Activated T-helper 1 cell treated with anti-CD3 and anti-CD28 coated beads, Interleukin-12 subunit alpha, Interleukin-12 subunit beta, Interleukin-2, Interleukin-4 antibody, amounts not matched to agents 30 ng/mL and 10 ng/mL and 1 ng/mL, durations not matched to agents 14 hours and 24 hours and 36 hours (primary cell): ENCODE data around the gene STAT1. TPM values are rescaled to one million over a fixed set of nuclear protein-coding genes. Genes with fewer than 3 reads are reported as not detected.

Source experiments
- DNase-seq: peaks from one replicate; pipeline ENCODE4 v3.0.0; 2021; ENCODE audit warnings: low spot score
- H3K27ac Mint-ChIP-seq: one replicate; pipeline ENCODE4 v1.8.0; 2021; ENCODE audit warnings: mild to moderate bottlenecking, mixed read lengths
- H3K27me3 Mint-ChIP-seq: one replicate; pipeline ENCODE4 v1.8.0; 2022; ENCODE audit warnings: mild to moderate bottlenecking, moderate library complexity, mixed read lengths; ENCODE audit not compliant: insufficient read depth
- H3K36me3 Mint-ChIP-seq: one replicate; pipeline ENCODE4 v1.8.0; 2021; ENCODE audit warnings: low read depth, mixed read lengths
- H3K4me1 Mint-ChIP-seq: one replicate; pipeline ENCODE4 v1.8.0; 2021; ENCODE audit warnings: low read depth, mixed read lengths
- H3K4me3 Mint-ChIP-seq: one replicate; pipeline ENCODE4 v1.8.0; 2021; ENCODE audit warnings: mild to moderate bottlenecking, moderate library complexity, mixed read lengths
- H3K9me3 Mint-ChIP-seq: one replicate; pipeline ENCODE4 v1.8.0; 2021; ENCODE audit warnings: mixed read lengths
- intact Hi-C: fragments of 100-400 bp; cut with micrococcal nuclease; formaldehyde crosslinking; loops from one replicate; pipeline ENCODE4 v1.15.1; 2024
- total RNA-seq: library from RNA; stranded (reverse); gene quantifications from 2 replicates; pipeline ENCODE4 v1.2.3, GENCODE V29; 2022

The STAT1 gene
- total RNA-seq, 1 donor from 2014 or later, result 129 TPM

GRCh38 chr2:190932514-190932913, 81.5 kb downstream of the STAT1 start:
- Mint-ChIP-seq H3K4me3 (no peak overlapping the region), H3K4me1 (peaks cover 5% of the 10 kb centered on the region), H3K9me3 (no peaks in the 10 kb centered on the region), H3K36me3 (peaks cover 28% of the 10 kb centered on the region), H3K27me3 (no peaks in the 10 kb centered on the region), H3K27ac (no peak overlapping the region)
- no peak for DNase-seq
- intact Hi-C loops, result no loop called here

GRCh38 chr2:190930411-190930810, 83.6 kb downstream of the STAT1 start:
- no peak for DNase-seq
- intact Hi-C loops, result loop anchor here (2.0 kb wide), 1 partner anchor 40 kb away; no protein-coding TSS in a partner anchor
- H3K27me3 Mint-ChIP-seq, result no peaks in the 10 kb centered on the region
- H3K4me1 Mint-ChIP-seq, result peaks cover 5% of the 10 kb centered on the region
- H3K9me3 Mint-ChIP-seq, result no peaks in the 10 kb centered on the region
- no peak overlapping the region for H3K4me3 Mint-ChIP-seq
- H3K27ac Mint-ChIP-seq, result no peak overlapping the region
- H3K36me3 Mint-ChIP-seq, result peaks cover 39% of the 10 kb centered on the region

- no peak for DNase-seq
- no peak overlapping the region for H3K27ac Mint-ChIP-seq
- H3K9me3 Mint-ChIP-seq, result no peaks in the 10 kb centered on the region
- peaks cover 43% of the 10 kb centered on the region for H3K36me3 Mint-ChIP-seq
- intact Hi-C loops, result loop anchor here (2.0 kb wide), 1 partner anchor 41 kb away; no protein-coding TSS in a partner anchor
- no peaks in the 10 kb centered on the region for H3K27me3 Mint-ChIP-seq
- no peak overlapping the region for H3K4me3 Mint-ChIP-seq
- peaks cover 5% of the 10 kb centered on the region for H3K4me1 Mint-ChIP-seq
These were observed 84.1 kb downstream of the STAT1 start for GRCh38 chr2:190929919-190930318.

GRCh38 chr2:190927301-190927700, 86.7 kb downstream of the STAT1 start:
- intact Hi-C loops, result no loop called here
- Mint-ChIP-seq H3K36me3 (peaks cover 52% of the 10 kb centered on the region), H3K27ac (no peak overlapping the region)

GRCh38 chr2:190922376-190922775, 91.6 kb downstream of the STAT1 start:
- H3K36me3 Mint-ChIP-seq, result peaks cover 58% of the 10 kb centered on the region
- DNase-seq, result no peak
- intact Hi-C loops, result no loop called here
- peaks cover 28% of the 10 kb centered on the region for H3K4me1 Mint-ChIP-seq
- no peaks in the 10 kb centered on the region for H3K27me3 Mint-ChIP-seq
- no peak overlapping the region for H3K4me3 Mint-ChIP-seq
- peak overlapping the region; percentile 21 for H3K27ac Mint-ChIP-seq
- H3K9me3 Mint-ChIP-seq, result no peaks in the 10 kb centered on the region

More at GRCh38 chr2:190927301-190927700, 86.7 kb downstream of the STAT1 start:
- Mint-ChIP-seq H3K27me3 (no peaks in the 10 kb centered on the region), H3K4me1 (peaks cover 10% of the 10 kb centered on the region), H3K9me3 (no peaks in the 10 kb centered on the region), H3K4me3 (no peak overlapping the region)
- no peak for DNase-seq

GRCh38 chr2:190920085-190920484, 93.9 kb downstream of the STAT1 start:
- Mint-ChIP-seq H3K36me3 (peaks cover 56% of the 10 kb centered on the region), H3K4me3 (no peak overlapping the region), H3K27me3 (no peaks in the 10 kb centered on the region), H3K9me3 (no peaks in the 10 kb centered on the region), H3K27ac (no peak overlapping the region), H3K4me1 (peaks cover 45% of the 10 kb centered on the region)
- no peak for DNase-seq
- intact Hi-C loops, result no loop called here

Other genes with a start within 250 kb of the STAT1 start
- 220 and 237 TPM in 2 replicates for gene GLS, start 133.3 kb downstream of the STAT1 start, total RNA-seq
- gene STAT4, start 136.8 kb upstream of the STAT1 start, total RNA-seq, result 57.4 and 62.1 TPM in 2 replicates
- gene MYO1B, start 231.2 kb upstream of the STAT1 start, total RNA-seq, result 13.2 and 15.2 TPM in 2 replicates